Muscle layer of colon (tissue), 2 donors: ENCODE measurements around the gene ARAP1.

Experiments used
- H3K27ac ChIP-seq: one replicate; pipeline ENCODE4 v1.7.0; 2013; ENCODE audit warnings: low read depth, mild to moderate bottlenecking, low read length, moderate library complexity
- H3K27me3 ChIP-seq, 2 donors: one replicate each; pipeline ENCODE4 v1.7.0; 2013; ENCODE audit warnings: low read length in 2 of 2, mild to moderate bottlenecking in 2 of 2; ENCODE audit not compliant: insufficient read depth in 2 of 2, control insufficient read depth in 1 of 2
- H3K36me3 ChIP-seq: one replicate; pipeline ENCODE4 v1.7.0; 2013; ENCODE audit warnings: mild to moderate bottlenecking, low read length; ENCODE audit not compliant: insufficient read depth
- H3K4me1 ChIP-seq: one replicate; pipeline ENCODE4 v1.7.0; 2013; ENCODE audit warnings: mild to moderate bottlenecking, low read length; ENCODE audit not compliant: insufficient read depth
- H3K4me3 ChIP-seq, 2 donors: one replicate each; pipeline ENCODE4 v1.7.0; 2013; ENCODE audit warnings: low read length in 2 of 2, low read depth in 1 of 2, mild to moderate bottlenecking in 1 of 2, moderate library complexity in 1 of 2
- H3K9ac ChIP-seq: one replicate; pipeline ENCODE4 v1.7.0; 2013; ENCODE audit warnings: low read length
- H3K9me3 ChIP-seq: one replicate; pipeline ENCODE4 v1.7.0; 2013; ENCODE audit warnings: mild to moderate bottlenecking, low read length
- donor health status: abdominal sarcoma.
- donor health status: Adenocarcinoma of cecum.

ARAP1 gene

DNA sequence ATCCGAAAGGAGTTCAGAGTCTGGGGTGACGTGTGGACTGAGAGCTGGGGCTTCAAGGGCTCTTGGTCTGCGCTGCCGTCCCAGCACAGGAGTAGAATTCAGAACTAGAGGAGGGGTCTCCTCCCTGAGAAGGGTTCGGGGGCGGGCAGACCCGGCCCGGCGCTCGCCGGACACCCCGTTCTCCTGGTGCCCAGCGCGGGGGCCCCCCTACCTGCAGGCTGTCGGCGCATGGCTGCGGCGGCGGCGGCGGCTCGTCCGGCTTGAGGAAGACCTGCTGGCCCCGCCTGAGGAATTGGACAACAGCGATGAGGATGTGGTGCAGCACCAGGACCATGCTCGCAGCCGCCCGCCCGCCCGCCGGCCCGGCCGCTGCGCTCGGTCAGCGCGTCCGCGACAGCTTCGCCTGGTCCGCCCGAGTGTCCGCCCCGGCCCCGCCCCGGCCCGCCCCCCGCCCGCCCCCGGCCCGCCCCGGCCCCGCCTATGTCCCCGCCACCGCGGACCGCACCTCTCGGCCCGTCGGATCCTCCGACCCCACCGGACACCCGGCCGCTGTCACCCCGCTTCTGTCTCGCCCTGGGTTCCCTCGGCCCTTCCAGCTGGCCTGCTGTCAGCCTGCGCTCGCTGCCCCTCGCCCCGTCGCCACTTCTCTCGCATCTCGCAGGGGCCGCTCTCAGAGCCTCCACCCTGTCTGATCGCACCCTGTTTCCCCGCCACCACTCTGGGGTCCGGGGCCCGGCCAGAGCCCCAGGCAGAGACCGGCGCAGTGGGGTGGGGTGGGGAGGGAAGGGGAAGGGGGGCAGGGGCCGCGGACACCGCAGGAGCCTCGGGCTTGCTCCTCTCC is 109.9 kb downstream of the ARAP1 start:
- Histone ChIP-seq H3K4me1 (peaks cover 39% of the 10 kb centered on the region), H3K9me3 (no peaks in the 10 kb centered on the region), H3K27me3 (no peaks in the 10 kb centered on the region), H3K36me3 (no peaks in the 10 kb centered on the region), H3K27ac (peak overlapping the region; percentile 73), H3K9ac (peak overlapping the region; percentile 35), H3K4me3 (peak overlapping the region; percentile 66 to 71)

- Histone ChIP-seq H3K9ac (peak overlapping the region; percentile 35), H3K4me3 (peak overlapping the region; percentile 66 to 71), H3K4me1 (peaks cover 46% of the 10 kb centered on the region), H3K27ac (peak overlapping the region; percentile 73), H3K36me3 (no peaks in the 10 kb centered on the region), H3K27me3 (no peaks in the 10 kb centered on the region), H3K9me3 (no peaks in the 10 kb centered on the region)
Measured at GRCh38 chr11:72641522-72642042, 110.6 kb downstream of the ARAP1 start.

- Histone ChIP-seq H3K4me1 (peaks cover 62% of the 10 kb centered on the region), H3K9ac (no peak overlapping the region), H3K9me3 (no peaks in the 10 kb centered on the region), H3K27me3 (no peaks in the 10 kb centered on the region), H3K36me3 (no peaks in the 10 kb centered on the region), H3K27ac (no peak overlapping the region), H3K4me3 (peak overlapping the region in 1 of 2 donors; percentile 71)
Measured at GRCh38 chr11:72639502-72640375, 112.5 kb downstream of the ARAP1 start.

DNA sequence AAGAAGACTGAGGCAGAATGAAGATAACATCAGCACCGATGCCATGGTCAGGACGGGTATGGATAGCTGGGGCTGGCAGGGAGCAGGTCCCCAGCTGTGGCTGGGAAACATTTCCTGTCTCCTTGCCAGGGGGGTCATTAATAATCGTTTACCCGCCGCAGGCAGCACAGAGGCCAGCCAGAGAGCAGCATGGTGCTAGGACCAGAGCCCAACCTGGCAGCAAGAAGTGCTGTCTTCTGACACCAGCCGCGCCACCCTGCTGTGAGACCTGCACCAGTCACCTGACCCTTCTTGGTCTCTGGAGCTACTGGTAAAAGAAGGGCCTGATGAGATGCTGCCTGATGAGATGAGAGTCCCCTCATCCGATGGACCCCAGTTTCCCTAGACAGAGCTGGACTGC is 114.3 kb downstream of the ARAP1 start:
- H3K36me3 ChIP-seq = peaks cover 4% of the 10 kb centered on the region
- no peak overlapping the region for H3K9ac ChIP-seq
- H3K27ac ChIP-seq = no peak overlapping the region
- H3K4me3 ChIP-seq = no peak overlapping the region
- H3K4me1 ChIP-seq = peaks cover 72% of the 10 kb centered on the region
- no peaks in the 10 kb centered on the region for H3K9me3 ChIP-seq
- H3K27me3 ChIP-seq = no peaks in the 10 kb centered on the region

- H3K9ac ChIP-seq = no peak overlapping the region
- H3K9me3 ChIP-seq = no peaks in the 10 kb centered on the region
- no peak overlapping the region for H3K4me3 ChIP-seq
- no peak overlapping the region for H3K27ac ChIP-seq
- H3K4me1 ChIP-seq = peaks cover 79% of the 10 kb centered on the region
- peaks cover 4% of the 10 kb centered on the region for H3K36me3 ChIP-seq
- no peaks in the 10 kb centered on the region for H3K27me3 ChIP-seq
Measured at GRCh38 chr11:72637198-72637597, 115.0 kb downstream of the ARAP1 start.

GRCh38 chr11:72636376-72636775 is 115.8 kb downstream of the ARAP1 start:
- no peak overlapping the region for H3K4me3 ChIP-seq
- H3K27ac ChIP-seq = no peak overlapping the region
- no peaks in the 10 kb centered on the region for H3K9me3 ChIP-seq
- no peak overlapping the region for H3K9ac ChIP-seq
- H3K4me1 ChIP-seq = peaks cover 82% of the 10 kb centered on the region
- peaks cover 4% of the 10 kb centered on the region for H3K36me3 ChIP-seq
- H3K27me3 ChIP-seq = no peaks in the 10 kb centered on the region

DNA sequence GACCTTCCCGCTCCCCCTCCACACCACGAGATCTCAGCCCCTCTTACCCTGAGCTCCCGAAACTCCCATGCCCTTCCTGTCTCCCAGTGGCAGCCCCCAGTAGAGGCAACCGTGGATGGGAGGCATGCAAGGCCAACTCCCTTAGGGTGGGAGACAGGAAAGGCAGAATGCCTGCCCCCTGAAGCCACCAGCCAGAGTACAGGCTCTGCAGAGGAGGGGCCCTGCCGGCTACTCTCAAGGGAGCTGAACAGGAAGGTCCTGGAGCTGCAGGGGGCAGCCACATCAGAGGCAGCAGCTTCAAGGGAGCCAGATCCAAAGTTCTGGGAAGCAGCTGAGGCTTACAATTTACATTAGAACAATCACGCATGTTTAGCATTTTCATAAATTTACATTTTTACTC is 116.3 kb downstream of the ARAP1 start:
- Histone ChIP-seq H3K27ac (no peak overlapping the region), H3K27me3 (no peaks in the 10 kb centered on the region), H3K4me1 (peaks cover 82% of the 10 kb centered on the region), H3K36me3 (peaks cover 4% of the 10 kb centered on the region), H3K4me3 (no peak overlapping the region), H3K9me3 (no peaks in the 10 kb centered on the region), H3K9ac (no peak overlapping the region)

- H3K9me3 ChIP-seq = no peaks in the 10 kb centered on the region
- H3K27ac ChIP-seq = no peak overlapping the region
- H3K9ac ChIP-seq = no peak overlapping the region
- no peaks in the 10 kb centered on the region for H3K27me3 ChIP-seq
- H3K4me3 ChIP-seq = no peak overlapping the region
- H3K36me3 ChIP-seq = peaks cover 4% of the 10 kb centered on the region
- peaks cover 82% of the 10 kb centered on the region for H3K4me1 ChIP-seq
Measured at GRCh38 chr11:72635309-72635915, 116.8 kb downstream of the ARAP1 start.
